Inferior parietal cortex (tissue), 1 donor: ENCODE results near the gene PTK7.
"Not testable (repeated sequence)": the region's sequence is repeated elsewhere in the genome, so short reads cannot be mapped to it uniquely, and the experiment has no call there.

Experiments
- DNase-seq: peaks from one replicate; pipeline ENCODE4 v3.0.0-alpha.2; 2016; ENCODE audit errors: extremely low spot score

Gene PTK7

GRCh38 chr6:43075670-43076463 is at the start of gene PTK7:
Gene PTK7 (plus strand): TSS chr6:43076314. CDS start chr6:43076489, 175 bp downstream.
- no peak for DNase-seq

GRCh38 chr6:43026365-43026764 is 49.7 kb upstream of the PTK7 start:
- DNase-seq: no peak

- no peak for DNase-seq
Observed at GRCh38 chr6:43029120-43029519, 47.0 kb upstream of the PTK7 start.

- no peak for DNase-seq
Observed at GRCh38 chr6:43032326-43032725, 43.8 kb upstream of the PTK7 start.

DNA sequence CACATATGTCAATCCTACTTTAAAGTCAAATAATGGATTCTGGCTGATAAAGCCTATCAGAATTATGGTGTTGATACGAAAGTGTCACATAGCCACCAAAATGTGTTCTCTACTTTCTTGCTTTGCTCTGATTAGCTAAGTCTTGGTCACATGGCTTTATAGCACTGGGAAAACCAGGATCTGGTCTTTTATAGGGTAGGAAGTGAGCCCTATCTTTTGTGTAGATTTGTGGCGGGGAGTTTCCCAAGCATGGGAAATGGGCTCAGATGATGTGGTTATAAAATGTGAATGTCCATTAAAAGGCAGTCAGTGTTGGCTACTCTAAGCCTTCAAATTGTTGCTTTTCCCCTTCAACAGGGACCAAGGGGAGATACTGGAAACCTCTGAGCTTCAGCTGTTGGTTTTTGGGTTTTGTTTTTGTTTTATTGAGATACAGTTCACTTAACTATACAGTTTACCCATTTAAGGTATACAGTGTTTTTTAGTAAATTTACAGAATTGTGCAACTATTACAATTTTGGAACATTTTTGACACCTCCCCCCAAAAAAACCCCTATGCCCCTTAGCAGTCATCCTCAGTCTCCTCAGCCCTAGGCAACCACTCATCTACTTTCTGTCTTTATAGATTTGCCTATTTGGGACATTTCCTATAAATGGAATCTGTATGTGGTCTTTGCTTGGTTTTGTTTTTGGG is 42.5 kb upstream of the PTK7 start:
- no peak for DNase-seq

DNA sequence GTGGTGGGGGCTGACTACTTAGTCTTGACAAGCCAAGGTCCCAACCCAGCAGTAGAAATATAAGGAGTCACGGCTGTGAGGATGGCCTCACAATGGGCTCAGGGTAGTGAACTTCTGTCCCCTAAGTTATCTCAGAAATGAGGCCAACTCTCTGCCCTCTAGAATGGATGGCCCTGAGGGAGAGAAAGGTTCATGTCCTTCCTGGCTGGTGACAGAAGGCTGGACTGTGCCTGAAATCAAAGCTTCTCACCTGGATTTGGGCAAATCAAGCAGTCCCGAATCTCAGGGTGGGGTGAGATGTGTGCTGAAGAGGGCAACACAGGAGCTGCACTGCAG is 42.0 kb upstream of the PTK7 start:
- DNase-seq: no peak

DNA sequence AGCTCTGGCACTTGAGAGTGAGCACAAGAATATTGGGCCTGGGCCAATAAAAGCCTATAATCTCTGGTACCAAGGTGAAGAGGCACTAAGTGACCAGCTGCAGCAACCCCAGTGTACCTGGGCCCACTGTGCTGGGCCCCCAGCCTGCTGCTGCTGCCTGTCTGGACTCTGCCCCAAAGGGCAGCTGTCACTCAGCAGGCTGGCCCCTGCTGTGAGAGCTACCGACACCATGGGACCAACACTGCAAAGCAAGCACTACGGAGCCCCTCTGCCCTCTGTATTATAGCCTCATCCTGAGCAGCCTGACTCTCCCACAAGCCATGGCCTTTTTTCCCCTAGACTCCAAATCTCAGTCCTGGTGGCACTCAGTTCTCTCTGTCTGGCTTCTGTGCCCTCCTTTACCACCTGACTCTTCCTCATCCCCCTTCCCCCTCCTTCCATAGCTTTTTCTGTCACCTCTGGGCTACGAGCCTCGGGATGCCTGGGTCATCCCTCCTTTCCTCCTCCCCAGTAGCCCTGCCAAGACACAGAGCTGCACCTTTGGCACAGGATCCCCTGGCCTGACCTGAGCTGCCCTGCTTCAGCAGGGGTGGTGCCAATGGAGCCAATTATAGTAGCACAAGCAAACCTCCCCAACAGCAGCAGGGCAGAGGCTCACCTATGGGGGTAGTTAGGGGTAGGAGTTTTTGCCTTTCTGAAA is 40.5 kb upstream of the PTK7 start:
- no peak for DNase-seq

- no peak for DNase-seq
Observed at GRCh38 chr6:43036712-43037111, 39.4 kb upstream of the PTK7 start.

- DNase-seq: no peak
Observed at GRCh38 chr6:43037197-43037596, 38.9 kb upstream of the PTK7 start.

DNA sequence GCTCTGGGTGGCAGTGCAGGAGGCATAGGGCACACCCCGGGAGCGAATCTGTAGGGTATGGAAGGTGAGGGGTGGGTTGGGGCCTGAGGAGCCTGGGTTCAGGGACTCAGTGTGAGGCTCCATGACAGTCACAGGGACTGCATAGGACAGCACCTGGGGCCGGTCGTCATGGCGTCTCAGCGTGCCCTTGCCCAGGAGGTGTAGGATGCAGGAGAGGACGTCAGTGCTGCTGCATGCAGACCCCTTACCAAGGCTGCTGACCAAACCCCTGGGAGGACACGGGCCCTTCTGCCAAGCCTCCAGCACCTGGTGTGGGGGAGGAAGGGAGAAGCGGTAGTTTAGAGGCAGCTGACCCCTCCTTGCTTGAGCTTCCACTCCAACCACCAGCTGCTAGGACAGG is 38.4 kb upstream of the PTK7 start:
- no peak for DNase-seq

DNA sequence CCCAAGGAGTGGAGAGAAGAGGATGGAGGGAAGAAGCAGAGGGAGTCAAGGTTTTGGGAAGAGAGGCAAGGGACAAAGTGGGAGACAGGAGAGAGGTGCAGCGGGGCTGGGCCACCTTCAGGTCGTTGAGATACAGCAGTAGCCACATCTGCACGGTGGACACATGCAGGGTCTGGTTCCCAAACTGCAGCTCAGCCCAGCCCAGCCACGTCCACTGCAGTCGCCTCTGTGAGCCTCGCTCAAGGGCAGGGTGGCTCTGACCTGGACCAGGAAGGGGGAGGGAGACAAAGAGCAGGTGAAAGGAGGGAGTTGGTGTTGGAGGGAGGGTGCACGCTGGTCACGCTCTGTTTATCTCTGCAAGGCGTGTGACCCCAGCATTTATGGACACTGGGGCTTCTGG is 37.4 kb upstream of the PTK7 start:
- DNase-seq: no peak

DNA sequence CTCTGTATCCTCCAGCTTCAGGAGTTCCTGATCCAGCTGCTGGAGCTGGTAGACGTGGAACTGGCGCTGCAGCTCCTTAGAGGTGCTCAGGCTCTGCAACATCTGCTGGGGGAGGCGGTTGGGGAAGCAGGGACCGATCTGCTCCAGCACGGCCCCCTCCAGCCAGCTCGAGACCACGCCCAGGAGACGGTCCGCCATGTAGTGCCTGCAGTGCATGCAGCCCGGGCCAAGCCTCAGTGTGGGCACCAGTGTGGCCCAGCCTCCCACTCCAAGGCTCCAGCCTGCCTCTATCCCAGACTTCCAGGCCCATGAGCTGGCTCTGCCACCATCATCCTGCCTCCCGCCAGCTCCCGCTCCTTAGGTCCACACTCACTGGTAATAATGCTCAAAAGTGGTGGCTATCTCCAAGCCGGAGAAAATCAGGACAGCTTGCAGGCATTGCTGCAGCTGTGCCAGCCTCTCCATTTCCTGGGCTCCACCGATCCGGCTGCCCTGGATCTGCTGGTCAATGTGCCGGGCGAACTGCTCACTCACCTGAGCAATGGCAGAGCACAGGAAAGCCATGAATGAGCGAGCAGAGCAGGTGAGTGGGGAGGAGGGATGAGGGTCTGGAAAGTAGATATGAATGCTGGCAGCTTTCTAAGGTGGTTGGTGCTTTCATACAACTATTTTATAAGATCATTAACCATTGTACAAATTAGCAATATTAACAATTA is 35.4 kb upstream of the PTK7 start:
- no peak for DNase-seq

GRCh38 chr6:43041475-43041874 is 34.6 kb upstream of the PTK7 start:
- DNase-seq: not testable (repeated sequence)

- DNase-seq: no peak
Observed at GRCh38 chr6:43043310-43043709, 32.8 kb upstream of the PTK7 start.

GRCh38 chr6:43045371-43045930 is 30.7 kb upstream of the PTK7 start:
- DNase-seq: no peak

- no peak for DNase-seq
Observed at GRCh38 chr6:43047998-43048397, 28.1 kb upstream of the PTK7 start.

DNA sequence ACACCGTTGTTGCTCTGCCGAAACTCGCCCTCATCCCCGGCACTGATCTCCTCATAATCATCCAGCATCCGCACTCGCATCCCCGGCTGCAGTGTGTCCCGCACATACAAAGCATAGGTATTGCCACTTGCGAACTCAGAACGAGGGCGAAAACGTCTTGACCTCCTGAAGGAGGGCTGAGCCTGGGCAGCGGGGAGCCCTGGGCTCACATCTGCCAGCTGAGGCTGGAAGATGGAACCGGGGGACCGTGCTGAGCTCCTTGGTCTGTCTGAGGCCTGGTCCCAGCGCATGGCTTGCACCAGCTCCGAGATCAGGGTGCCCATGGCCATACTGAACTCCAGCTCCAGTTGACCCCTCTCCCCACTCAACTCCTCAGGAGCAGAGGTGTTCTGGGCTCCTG is 25.1 kb upstream of the PTK7 start:
- no peak for DNase-seq

DNA sequence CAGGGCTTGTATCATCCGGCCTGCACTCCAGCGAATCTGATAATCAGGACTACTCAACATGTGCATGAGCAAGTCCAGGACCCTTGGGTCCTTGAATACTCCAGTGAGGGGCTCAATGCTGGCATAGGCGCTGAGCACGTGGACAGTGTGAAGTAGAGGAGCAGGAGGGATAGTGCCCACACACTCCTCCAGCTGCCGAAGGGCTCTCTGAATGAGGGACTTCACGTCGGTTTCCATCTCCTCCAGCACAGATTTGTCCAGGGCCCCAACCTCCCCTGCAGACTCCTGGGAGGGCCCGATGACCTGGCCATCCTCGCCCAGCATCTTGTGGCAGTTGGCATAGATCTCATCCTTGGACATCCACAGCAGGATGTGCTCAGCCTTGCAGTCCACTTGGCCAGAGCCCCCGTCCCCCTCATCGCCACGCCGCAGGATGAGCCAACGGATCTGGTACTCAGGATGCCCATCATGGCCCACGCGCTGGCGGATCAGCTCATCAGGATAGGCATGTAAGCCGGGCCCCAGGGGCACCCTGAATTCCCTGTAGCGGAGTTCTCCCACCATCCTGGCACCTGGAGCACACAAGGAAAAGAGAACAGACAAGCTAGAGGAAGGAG is 23.8 kb upstream of the PTK7 start:
- no peak for DNase-seq

DNA sequence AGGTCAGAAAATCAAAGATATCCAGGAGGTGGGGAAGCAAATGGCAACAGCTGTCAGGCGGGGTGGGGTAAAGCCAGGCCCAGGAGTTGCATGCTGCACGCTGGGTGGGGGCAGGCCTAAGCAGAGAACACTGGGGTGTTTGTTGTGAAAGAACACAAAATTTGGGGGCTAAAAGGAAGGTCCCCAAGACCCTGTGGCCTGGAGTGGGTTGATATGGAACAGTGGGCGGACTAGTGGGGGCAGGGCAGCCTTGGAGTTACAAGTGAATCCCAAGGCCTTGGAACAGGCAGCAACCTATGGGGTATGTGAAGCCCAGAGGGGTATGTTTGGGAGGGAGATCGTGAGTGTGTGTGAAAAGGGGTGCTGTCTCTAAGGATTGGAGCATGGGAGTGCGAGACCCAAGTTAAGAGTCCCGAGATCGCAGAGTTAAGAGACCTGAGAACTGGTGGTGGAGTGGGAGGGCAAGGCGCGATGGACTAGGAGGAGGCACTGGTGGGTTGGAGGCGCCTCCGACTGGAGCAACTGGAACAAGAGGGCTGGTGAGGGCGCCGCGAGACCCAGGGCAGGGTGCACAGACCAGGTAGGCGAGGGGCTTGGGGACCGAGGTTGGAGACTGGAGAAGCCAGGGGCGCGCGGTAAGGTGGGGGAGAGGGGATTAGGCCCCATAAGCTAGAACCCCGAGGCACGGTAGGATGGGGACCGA is 23.1 kb upstream of the PTK7 start:
- DNase-seq: no peak

GRCh38 chr6:43053545-43054205 is 22.4 kb upstream of the PTK7 start, which contains the start of gene CUL7:
Gene CUL7 (minus strand): TSS chr6:43053851. CDS start chr6:43052788, 1,063 bp downstream.
- DNase-seq: peak; percentile 83
